GM12878 (cell line): ENCODE measurements around the gene BICRAL. TPM values are rescaled to one million over a fixed set of nuclear protein-coding genes. Genes with fewer than 3 reads are reported as not detected.

ENCODE experiments used
- ATAC-seq: fragments of 200-7000 bp; cut with Tn5 transposase; 3 replicates; pipeline ENCODE4 v1.9.1; 2020; ENCODE audit warnings: mild to moderate bottlenecking, moderate library complexity
- BruUV-seq: library from RNA; stranded (reverse); fragments of 400-500 nt; replicated peaks from 2 replicates; lab custom pipeline; 2021; lab: Mats Ljungman, UMichigan
- CTCF ChIA-PET: fragments of 300-600 bp; sonication (Branson Sonifier 250); formaldehyde crosslinking; extraction: SDS; loops from one replicate; lab custom pipeline; 2021; ENCODE audit warnings: inconsistent platforms; lab: Yijun Ruan, JAX
- POLR2A ChIA-PET: fragments of 350-600 bp; formaldehyde crosslinking; extraction: SDS; loops from one replicate; lab custom pipeline; 2021; ENCODE audit warnings: inconsistent platforms; lab: Charles Lee
- RAD21 ChIA-PET: fragments of 300-600 bp; sonication (Branson Sonifier 250); formaldehyde crosslinking; loops from one replicate; lab custom pipeline; 2023; ENCODE audit warnings: antibody characterized with exemption; ENCODE audit not compliant: unreplicated experiment; lab: Charles Lee
- SMC1A ChIA-PET: fragments of 300-600 bp; sonication (Branson Sonifier 250); formaldehyde crosslinking; loops from one replicate; lab custom pipeline; 2023; ENCODE audit not compliant: unreplicated experiment, uncharacterized antibody; lab: Charles Lee
- DNase-seq: peaks from one replicate; pipeline ENCODE4 v3.0.0-alpha.2; 2011; ENCODE audit warnings: low read depth, low spot score
- FAIRE-seq: peaks from 3 replicates; lab custom pipeline; 2011; peaks lifted over from hg19 to GRCh38; lab: Jason Lieb, UNC
- H2AFZ ChIP-seq: 2 replicates; pipeline ENCODE4 v1.6.0; 2011; ENCODE audit warnings: low read depth, low read length, control low read depth; ENCODE audit not compliant: control insufficient read depth
- H3K27ac ChIP-seq: 2 replicates; pipeline ENCODE4 v1.5.1; 2011; ENCODE audit warnings: control low read depth; ENCODE audit not compliant: control insufficient read depth, insufficient read depth
- H3K27me3 ChIP-seq, 2 experiments: replicated peaks in 1 of 2; 2 replicates each; pipeline versions ENCODE4 v1.6.0 to v1.6.1; 2011; ENCODE audit warnings: low read length in 1 of 2; ENCODE audit not compliant: control insufficient read depth in 2 of 2, insufficient read depth in 2 of 2
- H3K36me3 ChIP-seq, 2 experiments: 2 replicates each; pipeline ENCODE4 v1.5.1; 2011; ENCODE audit warnings: low read length in 1 of 2; ENCODE audit not compliant: control insufficient read depth in 2 of 2, insufficient read depth in 2 of 2
- H3K4me1 ChIP-seq: 2 replicates; pipeline ENCODE4 v1.6.1; 2011; ENCODE audit warnings: mild to moderate bottlenecking, low read length, moderate library complexity, mixed read lengths; ENCODE audit not compliant: control insufficient read depth, insufficient read depth
- H3K4me2 ChIP-seq: 2 replicates; pipeline ENCODE4 v1.6.0; 2011; ENCODE audit warnings: control low read depth; ENCODE audit not compliant: control insufficient read depth, insufficient read depth
- H3K4me3 ChIP-seq: fragments of 200-600 bp; sonication (generic); 2 replicates; pipeline ENCODE4 v1.5.1; 2016
- H3K79me2 ChIP-seq: 2 replicates; pipeline ENCODE4 v1.6.0; 2011; ENCODE audit warnings: low read length; ENCODE audit not compliant: control insufficient read depth, insufficient read depth
- H3K9ac ChIP-seq: 2 replicates; pipeline ENCODE4 v1.8.0; 2011; ENCODE audit warnings: low read length, control low read depth, mixed read lengths; ENCODE audit not compliant: control insufficient read depth, insufficient read depth
- H3K9me3 ChIP-seq: replicated peaks from 3 replicates; pipeline ENCODE4 v1.5.1; 2011; ENCODE audit warnings: mild to moderate bottlenecking, low read length; ENCODE audit not compliant: control insufficient read depth, insufficient read depth
- H4K20me1 ChIP-seq: 2 replicates; pipeline ENCODE4 v1.6.0; 2011; ENCODE audit not compliant: control insufficient read depth, insufficient read depth
- ATF2 ChIP-seq: IDR thresholded peaks from 2 replicates; pipeline ENCODE4 v1.6.1; 2012; ENCODE audit warnings: low read length, inconsistent platforms
- BHLHE40 ChIP-seq, 2 experiments: fragments of 450-650 bp in 1 of 2; IDR thresholded peaks; 2 replicates each; pipeline ENCODE4 v1.6.1; 2011 to 2017; ENCODE audit warnings: low read depth in 2 of 2, borderline replicate concordance in 1 of 2, improper control_type of control experiment in 1 of 2, low read length in 1 of 2, mild to moderate bottlenecking in 1 of 2
- E2F4 ChIP-seq: IDR thresholded peaks from 2 replicates; pipeline ENCODE4 v1.6.1; 2012; ENCODE audit warnings: low read depth, low read length, improper control_type of control experiment
- EGR1 ChIP-seq, 2 experiments: IDR thresholded peaks; 1 replicate in 1 of 2; 2 replicates in 1 of 2; pipeline ENCODE4 v1.6.1; 2011 to 2012; ENCODE audit warnings: low read depth in 2 of 2, low read length in 2 of 2, borderline replicate concordance in 1 of 2, mild to moderate bottlenecking in 1 of 2, moderate library complexity in 1 of 2
- ELK1 ChIP-seq: IDR thresholded peaks from 2 replicates; pipeline ENCODE4 v1.6.1; 2012; ENCODE audit warnings: low read depth, low read length, improper control_type of control experiment
- HDAC6 ChIP-seq: fragments of 200-600 bp; sonication (generic); IDR thresholded peaks from one replicate; pipeline ENCODE4 v1.8.0; 2017; ENCODE audit warnings: antibody characterized with exemption; ENCODE audit not compliant: unreplicated experiment
- IRF4 ChIP-seq: IDR thresholded peaks from 2 replicates; pipeline ENCODE4 v1.6.1; 2011; ENCODE audit warnings: low read depth, low read length
- NRF1 ChIP-seq: conservative IDR thresholded peaks from 2 replicates; pipeline ENCODE4 v1.6.1; 2011; ENCODE audit warnings: mild to moderate bottlenecking, low read depth, low read length, improper control_type of control experiment
- POLR2A ChIP-seq: IDR thresholded peaks from 2 replicates; pipeline ENCODE4 v1.6.1; 2011; ENCODE audit warnings: low read depth, mild to moderate bottlenecking, low read length
- RAD51 ChIP-seq: fragments of 450-650 bp; IDR thresholded peaks from 2 replicates; pipeline ENCODE4 v1.6.1; 2016; ENCODE audit warnings: moderate library complexity, mild to moderate bottlenecking, inconsistent platforms
- SIN3A ChIP-seq: IDR thresholded peaks from 2 replicates; pipeline ENCODE4 v1.6.1; 2012; ENCODE audit warnings: low read depth, low read length, improper control_type of control experiment
- SP1 ChIP-seq: IDR thresholded peaks from one replicate; pipeline ENCODE4 v1.6.1; 2011; ENCODE audit warnings: low read depth, low read length
- TBL1XR1 ChIP-seq: IDR thresholded peaks from 2 replicates; pipeline ENCODE4 v1.6.1; 2012; ENCODE audit warnings: low read depth, low read length, improper control_type of control experiment
- TCF7 ChIP-seq: IDR thresholded peaks from 2 replicates; pipeline ENCODE4 v1.6.1; 2014; ENCODE audit warnings: antibody characterized with exemption, borderline replicate concordance
- USF2 ChIP-seq: IDR thresholded peaks from 2 replicates; pipeline ENCODE4 v1.6.1; 2011; ENCODE audit warnings: low read depth, low read length, improper control_type of control experiment, borderline replicate concordance
- ZNF274 ChIP-seq: IDR thresholded peaks from one replicate; pipeline ENCODE4 v1.8.0; 2011; ENCODE audit not compliant: insufficient read length, insufficient read depth
- ZNF687 ChIP-seq: fragments of 450-650 bp; IDR thresholded peaks from 2 replicates; pipeline ENCODE4 v1.6.1; 2017; ENCODE audit warnings: mild to moderate bottlenecking, moderate library complexity
- WGBS: methylation state at CpG from one replicate; pipeline ENCODE4 v1.1.6; 2016; ENCODE audit warnings: low lambda C conversion rate; ENCODE audit not compliant: insufficient replicate concordance, insufficient coverage; ENCODE audit errors: missing lambda C conversion rate; 5-methylcytosine and 5-hydroxymethylcytosine counted together
- in situ Hi-C: fragments of 300-500 bp; cut with MboI; formaldehyde crosslinking; loops from 9 replicates; pipeline ENCODE4 v1.14.3; 2018; ENCODE audit warnings: mixed read lengths
- intact Hi-C: fragments of 100-400 bp; cut with micrococcal nuclease; formaldehyde crosslinking; loops from one replicate; pipeline ENCODE4 v1.14.2; 2022; ENCODE audit not compliant: unreplicated experiment
- polyA plus RNA-seq, 11 experiments: library from polyadenylated mRNA; depleted of rRNA in 4 of 11; unstranded in 6 of 11; stranded (reverse) in 5 of 11; fragments of >200 nt; fragmentation: Nextera tagmentation in 4 of 11; fragmentation: Illumina TruSeq in 1 of 11; extraction: Ambion mirVana in 4 of 11; extraction: Trizol in 1 of 11; gene quantifications; 1 replicate in 1 of 11; 2 replicates in 10 of 11; pipeline versions ENCODE4 v1.2.1 to v1.2.3, GENCODE V29; 2011 to 2016; ENCODE audit warnings: inconsistent platforms in 2 of 11, missing spikeins in 2 of 11, low read depth in 1 of 11
- total RNA-seq, 4 experiments: library from RNA; depleted of rRNA in 3 of 4; stranded (reverse); fragments of >200 nt in 3 of 4; fragmentation: Illumina TruSeq in 1 of 4; extraction: Trizol in 1 of 4; gene quantifications; 2 replicates each; pipeline versions ENCODE4 v1.2.1 to v1.2.3, GENCODE V29; 2013 to 2021

The BICRAL gene
- total and polyA plus RNA-seq, 10 of the 15 experiments (the other 5 are each of a cell fraction or from before 2014, with no cell fraction given), result 1.9 to 16.6 (median 8.5) TPM

GRCh38 chr6:42864602-42865001 lies 82.8 kb downstream of the BICRAL start:
- ATAC-seq (no peak), DNase-seq (no peak), FAIRE-seq (no peak)
- in situ Hi-C loops, result no loop called here
- no peaks in the 10 kb centered on the region for H3K4me1 ChIP-seq
- no peaks in the 10 kb centered on the region for H3K79me2 ChIP-seq
- no peak overlapping the region for H3K27ac ChIP-seq
- no peak overlapping the region for H3K9ac ChIP-seq
- no peak overlapping the region for H3K4me2 ChIP-seq
- H4K20me1 ChIP-seq, result no peaks in the 10 kb centered on the region
- H3K36me3 ChIP-seq, result peaks cover 6 to 23% of the 10 kb centered on the region in 2 experiments
- WGBS, result 92% methylated on average over 8 of the region's 8 CpGs
- no peaks in the 10 kb centered on the region for H3K9me3 ChIP-seq
- intact Hi-C loops, result no loop called here
- no peak overlapping the region for H3K4me3 ChIP-seq
- RAD21 ChIA-PET, result no interaction called here
- BruUV-seq, result no TSS peak
- H3K27me3 ChIP-seq, result no peaks in the 10 kb centered on the region
- no peak overlapping the region for H2AFZ ChIP-seq
- POLR2A ChIA-PET, result interaction anchor here (0.7 to 1.0 kb wide), 2 partner anchors 11 to 114 kb away, joined by 3 read pairs; partner anchors contain the start of gene PEX6
- CTCF ChIA-PET, result interaction anchor here (2.0 kb wide), 1 partner anchor 203 kb away, joined by 8 read pairs; no protein-coding TSS in a partner anchor
- SMC1A ChIA-PET, result no interaction called here
- TF ChIP-seq ZNF687 (no peak), RAD51 (no peak), ATF2 (no peak), TCF7 (no peak), BHLHE40 (IDR thresholded peaks at IDR 0.05; ENCODE audit: borderline replicate concordance in 1 of 2, low read depth in 2 of 2, low read length in 1 of 2) (no peak), SP1 (no peak), SIN3A (no peak), IRF4 (no peak), ELK1 (no peak), POLR2A (no peak), E2F4 (no peak), EGR1 (IDR thresholded peaks at IDR 0.05; ENCODE audit: borderline replicate concordance in 1 of 2, low read depth in 2 of 2, low read length in 2 of 2) (no peak), ZNF274 (no peak), NRF1 (no peak), TBL1XR1 (no peak), USF2 (no peak), HDAC6 (no peak)
